Vagina (tissue), 2 donors: ENCODE data around the gene CHMP3.

Experiments
- CTCF ChIP-seq, 3 experiments: fragments of 450-650 bp in 2 of 3; fragments of 200-600 bp in 1 of 3; sonication (generic) in 1 of 3; IDR thresholded peaks; one replicate each; pipeline ENCODE4 v1.5.1; 2017 to 2019; ENCODE audit warnings: antibody characterized with exemption in 3 of 3, mild to moderate bottlenecking in 2 of 3, moderate library complexity in 2 of 3
- POLR2A ChIP-seq, 2 donors: fragments of 450-650 bp; IDR thresholded peaks; one replicate each; pipeline ENCODE4 v1.6.1; 2017; ENCODE audit warnings: antibody characterized with exemption in 2 of 2, mild to moderate bottlenecking in 2 of 2, moderate library complexity in 2 of 2
- POLR2AphosphoS5 ChIP-seq, 2 donors: sonication (generic); formaldehyde crosslinking; IDR thresholded peaks; one replicate each; pipeline ENCODE4 v1.9.0; 2017; ENCODE audit warnings: antibody characterized with exemption in 2 of 2, mild to moderate bottlenecking in 2 of 2, low read depth in 1 of 2; ENCODE audit not compliant: insufficient read depth in 1 of 2

GRCh38 chr2:86480105-86480504, 83.1 kb downstream of the CHMP3 start:
- no peak for TF ChIP-seq CTCF (IDR thresholded peaks at IDR 0.05)
- TF ChIP-seq POLR2A (IDR thresholded peaks at IDR 0.05), result no peak
- no peak for TF ChIP-seq POLR2AphosphoS5 (IDR thresholded peaks at IDR 0.05; ENCODE audit: insufficient read depth in 1 of 2, low read depth in 1 of 2)
